HAP-1 (cell line): ENCODE results near the gene IGF2.

Experiments
- DNase-seq, 2 experiments: peaks; one replicate each; pipeline ENCODE4 v3.0.0-alpha.2; 2016 to 2020; ENCODE audit warnings: low spot score in 2 of 2
- H3K27me3 ChIP-seq: fragments of 250-450 bp; sonication (Bioruptor Pico); 2 replicates; pipeline ENCODE4 v1.5.1; 2020; ENCODE audit warnings: low read depth, mild to moderate bottlenecking, moderate library complexity
- H3K36me3 ChIP-seq: fragments of 250-450 bp; sonication (Bioruptor Pico); replicated peaks from 2 replicates; pipeline ENCODE4 v1.5.1; 2020; ENCODE audit warnings: mild to moderate bottlenecking
- H3K4me1 ChIP-seq: fragments of 250-450 bp; sonication (Bioruptor Pico); 2 replicates; pipeline ENCODE4 v1.5.1; 2020; ENCODE audit warnings: mild to moderate bottlenecking
- H3K4me3 ChIP-seq: fragments of 250-450 bp; sonication (Bioruptor Pico); 2 replicates; pipeline ENCODE4 v1.5.1; 2020; ENCODE audit warnings: mild to moderate bottlenecking, moderate library complexity
- H3K9me3 ChIP-seq: fragments of 250-450 bp; sonication (Bioruptor Pico); 2 replicates; pipeline ENCODE4 v1.5.1; 2020; ENCODE audit warnings: mild to moderate bottlenecking, moderate library complexity
- in situ Hi-C: fragments of 300-500 bp; cut with MboI; formaldehyde crosslinking; loops from 3 replicates; pipeline ENCODE4 v1.14.3; 2020; ENCODE audit warnings: low sequenced_read_pairs, inconsistent platforms, mixed read lengths

Gene IGF2

DNA sequence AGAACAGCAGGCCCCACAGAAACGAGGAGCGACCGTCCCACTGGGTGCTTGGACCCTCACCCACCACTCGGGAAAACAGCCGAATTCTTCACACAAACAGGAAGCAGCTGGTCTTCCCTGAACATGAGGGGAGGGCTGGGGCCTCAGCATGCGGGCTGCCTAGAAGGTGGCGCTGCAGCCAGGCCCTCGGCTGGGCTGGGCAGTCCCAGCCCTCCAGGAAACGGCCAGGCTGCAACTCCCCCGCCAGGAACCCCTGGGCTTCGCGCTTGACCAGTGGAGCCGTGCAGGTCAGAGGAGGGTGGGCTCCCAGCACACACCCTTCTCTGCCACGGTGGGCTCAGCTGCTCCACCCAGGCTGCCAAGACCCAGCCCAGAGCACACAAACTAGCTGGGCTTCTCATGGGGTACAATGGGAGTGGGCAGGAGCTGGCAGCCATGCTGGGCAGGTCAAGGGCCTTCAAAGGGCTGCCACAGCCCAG, 29.6 kb downstream of the IGF2 start:
- H3K27me3 ChIP-seq: no peaks in the 10 kb centered on the region

DNA sequence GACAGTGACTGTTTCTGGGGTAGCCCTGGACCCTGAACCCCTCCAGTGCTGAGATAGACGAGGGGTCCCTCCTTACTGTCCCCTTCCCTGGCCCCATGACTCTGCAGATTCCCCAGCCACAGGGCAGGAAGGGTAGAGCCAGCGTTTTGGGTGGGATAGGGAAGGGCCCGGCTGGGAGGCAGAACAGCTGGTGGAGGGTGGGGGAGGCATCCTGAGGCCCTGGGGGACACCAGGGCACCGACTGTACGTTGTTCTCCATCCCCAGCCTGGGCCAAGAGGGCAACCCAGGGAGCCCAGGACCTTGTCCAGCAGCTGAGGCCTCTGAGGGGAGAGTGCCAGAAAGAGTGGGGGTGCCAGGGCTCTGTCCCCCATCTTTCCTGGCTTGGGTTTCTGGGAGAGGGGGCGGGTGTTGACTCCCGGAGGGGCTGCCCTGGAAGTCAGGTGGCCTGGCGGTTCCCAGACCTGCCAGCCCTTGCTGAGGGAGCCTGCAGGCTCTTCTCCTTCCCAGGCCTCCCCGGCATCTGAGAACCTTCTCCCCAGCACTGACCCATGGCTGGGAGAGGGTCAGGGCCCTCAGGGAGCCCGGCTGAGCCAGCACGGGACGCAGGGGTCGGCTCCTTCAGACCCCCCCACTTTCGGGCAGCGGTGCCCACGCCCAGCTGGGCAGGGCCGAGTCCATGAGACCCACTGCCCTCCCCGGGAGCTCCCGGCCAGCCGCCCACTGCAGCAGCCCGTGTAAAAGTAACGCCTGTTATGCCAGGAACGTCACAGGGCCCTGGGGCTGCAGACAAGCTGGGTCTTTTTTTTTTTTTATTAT, 30.3 kb downstream of the IGF2 start:
- H3K36me3 ChIP-seq: no peaks in the 10 kb centered on the region
- in situ Hi-C loops: no loop called here
- no peak overlapping the region for H3K4me3 ChIP-seq
- H3K4me1 ChIP-seq: no peaks in the 10 kb centered on the region
- DNase-seq: no peak
- H3K9me3 ChIP-seq: no peaks in the 10 kb centered on the region
- no peaks in the 10 kb centered on the region for H3K27me3 ChIP-seq

More for the DNA sequence above, 29.6 kb downstream of the IGF2 start:
- no peak for DNase-seq
- Histone ChIP-seq H3K4me3 (no peak overlapping the region), H3K4me1 (no peaks in the 10 kb centered on the region), H3K36me3 (no peaks in the 10 kb centered on the region), H3K9me3 (no peaks in the 10 kb centered on the region)
- in situ Hi-C loops: no loop called here

DNA sequence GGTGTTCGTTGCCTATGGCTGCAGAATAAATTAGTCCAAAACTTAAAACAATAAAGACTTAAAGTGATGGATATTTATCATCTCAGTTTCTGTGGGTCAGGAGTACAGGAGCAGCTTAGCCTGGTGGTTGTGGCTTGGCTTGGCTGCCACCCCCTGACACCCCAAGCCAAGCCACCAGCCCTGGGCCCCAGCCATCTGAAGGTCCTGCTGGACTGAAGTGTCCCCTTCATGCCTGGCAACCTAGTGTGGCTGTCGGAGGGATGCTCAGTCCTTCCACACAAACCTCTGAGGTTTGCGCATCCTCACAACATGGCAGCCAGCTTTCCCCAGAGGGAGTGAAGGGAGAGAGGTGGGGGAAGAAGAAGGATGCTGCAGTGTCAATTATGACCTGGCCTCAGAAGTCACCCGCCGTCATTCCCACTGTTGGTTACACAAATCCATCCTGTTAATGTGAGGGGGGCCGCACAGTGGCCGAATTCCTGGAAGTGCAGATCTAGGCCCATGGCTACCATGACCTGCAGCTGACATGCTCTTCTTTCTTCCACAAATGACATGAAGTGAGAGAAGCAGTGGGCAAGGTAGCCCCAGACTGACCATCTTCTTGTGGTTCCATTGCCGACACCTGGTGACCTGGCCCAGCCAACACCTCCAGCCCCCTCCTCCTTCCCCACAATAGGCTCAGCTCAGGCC, 31.1 kb downstream of the IGF2 start:
- no peaks in the 10 kb centered on the region for H3K36me3 ChIP-seq
- H3K4me3 ChIP-seq: no peak overlapping the region
- H3K9me3 ChIP-seq: no peaks in the 10 kb centered on the region
- no peaks in the 10 kb centered on the region for H3K27me3 ChIP-seq
- DNase-seq: no peak
- no peaks in the 10 kb centered on the region for H3K4me1 ChIP-seq
- in situ Hi-C loops: no loop called here

DNA sequence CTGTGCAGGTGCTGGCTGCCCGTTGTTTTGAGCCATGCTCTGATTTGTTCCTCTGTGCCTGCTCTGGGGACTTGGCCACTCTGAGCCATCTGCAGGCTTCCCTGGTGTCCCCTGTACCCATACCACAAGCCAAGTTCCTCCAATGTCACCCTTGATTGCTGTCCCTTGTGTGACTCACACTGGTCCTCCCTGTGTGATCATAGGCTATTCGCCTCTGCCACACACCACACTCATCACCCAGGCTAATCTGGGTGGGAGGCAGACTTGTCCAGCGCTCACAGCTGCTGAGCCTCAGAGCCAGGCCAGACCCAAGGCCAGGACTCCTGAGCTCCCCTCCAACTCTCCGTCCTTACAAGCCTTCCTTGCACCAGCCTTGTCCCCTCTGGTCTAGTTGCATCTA, 31.7 kb downstream of the IGF2 start:
- Histone ChIP-seq H3K36me3 (no peaks in the 10 kb centered on the region), H3K9me3 (no peaks in the 10 kb centered on the region), H3K27me3 (no peaks in the 10 kb centered on the region), H3K4me3 (no peak overlapping the region), H3K4me1 (no peaks in the 10 kb centered on the region)
- in situ Hi-C loops: no loop called here
- DNase-seq: no peak

DNA sequence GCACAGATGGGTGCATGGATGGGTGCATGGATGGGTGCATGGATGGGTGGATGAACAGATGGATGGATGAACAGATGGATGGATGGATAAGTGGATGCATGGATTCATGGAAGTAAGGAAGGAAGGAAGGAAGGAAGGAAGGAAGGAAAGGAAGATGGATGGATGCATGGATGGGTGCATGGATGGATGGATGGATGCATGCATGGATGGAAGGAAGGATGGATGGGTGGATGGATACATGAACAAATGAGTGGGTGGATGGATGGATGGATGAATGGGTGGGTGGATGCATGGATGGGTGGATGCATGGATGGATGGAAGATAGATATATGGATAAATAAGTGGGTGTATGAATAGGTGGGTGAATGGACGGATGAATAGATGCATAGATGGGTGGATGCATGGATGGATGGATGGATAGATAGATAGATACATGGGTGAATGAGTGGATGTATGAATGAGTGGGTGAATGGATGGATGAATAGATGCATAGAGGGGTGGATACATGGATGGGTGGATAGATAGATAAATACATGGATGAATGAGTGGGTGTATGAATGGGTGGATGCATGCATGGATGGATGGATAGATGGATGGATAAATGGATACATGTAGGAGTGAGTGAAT, 32.5 kb downstream of the IGF2 start:
- Histone ChIP-seq H3K4me3 (no peak overlapping the region), H3K4me1 (no peaks in the 10 kb centered on the region), H3K27me3 (no peaks in the 10 kb centered on the region), H3K36me3 (no peaks in the 10 kb centered on the region), H3K9me3 (no peaks in the 10 kb centered on the region)
- no peak for DNase-seq
- in situ Hi-C loops: no loop called here

DNA sequence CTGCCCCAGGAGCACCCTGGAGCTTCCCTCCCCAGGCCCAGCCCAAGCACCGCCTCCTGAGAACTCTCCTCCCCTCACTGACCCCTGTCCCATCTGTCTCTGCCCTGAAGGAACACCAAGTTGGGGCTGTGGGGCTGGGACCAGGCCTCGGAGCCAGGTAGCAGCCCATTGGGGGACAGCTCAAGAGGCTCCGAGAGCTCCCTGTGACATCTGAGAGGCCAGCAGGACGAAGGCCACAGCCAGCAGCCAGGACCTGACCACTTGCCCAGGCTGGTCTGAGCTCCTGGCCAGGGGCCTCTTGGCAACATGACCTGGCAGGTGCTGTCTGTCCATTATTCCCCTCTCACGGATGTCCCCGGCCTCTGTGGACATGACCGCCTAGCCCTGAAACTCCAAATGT, 33.7 kb downstream of the IGF2 start:
- no peak for DNase-seq
- Histone ChIP-seq H3K36me3 (no peaks in the 10 kb centered on the region), H3K4me1 (no peaks in the 10 kb centered on the region), H3K4me3 (no peak overlapping the region), H3K9me3 (no peaks in the 10 kb centered on the region), H3K27me3 (no peaks in the 10 kb centered on the region)
- in situ Hi-C loops: no loop called here

DNA sequence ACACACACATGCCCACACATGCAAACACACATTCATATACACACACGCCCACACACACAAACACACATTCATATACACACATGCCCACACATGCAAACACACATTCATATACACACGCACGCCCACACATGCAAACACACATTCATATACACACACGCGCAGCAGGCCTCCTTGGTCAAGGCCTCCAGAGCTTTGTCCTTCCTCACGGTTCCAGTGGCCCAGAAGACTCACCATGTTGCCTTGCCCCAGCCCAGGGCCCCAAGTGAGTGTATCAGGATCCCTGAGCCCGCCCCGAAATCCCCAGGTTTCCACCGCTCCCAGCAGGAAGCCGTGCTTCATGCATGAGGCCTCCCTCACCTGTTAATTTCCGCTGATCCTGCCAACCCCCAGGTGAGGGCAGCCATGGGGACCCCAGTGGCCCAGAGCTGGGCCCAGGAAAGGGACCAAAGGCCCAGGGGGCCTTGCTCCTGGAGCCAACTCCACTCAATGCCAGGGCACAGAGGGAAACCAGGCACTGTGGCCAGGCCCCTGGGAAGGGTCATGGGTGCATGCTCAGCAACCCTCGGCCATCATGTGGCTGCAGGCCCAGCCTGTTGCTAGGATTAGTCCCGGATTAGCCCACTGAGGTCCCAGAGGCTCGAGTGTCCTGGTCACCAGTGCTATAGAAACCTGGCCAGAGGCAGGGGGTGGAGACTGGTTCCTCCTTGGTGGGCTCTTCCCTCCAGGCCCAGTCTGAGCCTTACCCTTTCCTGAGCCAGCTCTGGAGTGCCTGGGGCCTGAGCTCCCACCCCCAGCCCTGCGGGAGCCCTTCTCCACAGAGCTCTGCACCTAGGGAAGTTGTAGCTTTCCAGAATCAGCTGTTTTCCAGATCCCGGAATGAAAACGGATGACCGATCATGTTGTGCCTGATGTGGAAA, 34.4 kb downstream of the IGF2 start:
- in situ Hi-C loops: no loop called here
- no peaks in the 10 kb centered on the region for H3K9me3 ChIP-seq
- no peak for DNase-seq
- no peaks in the 10 kb centered on the region for H3K36me3 ChIP-seq
- H3K27me3 ChIP-seq: no peaks in the 10 kb centered on the region
- no peak overlapping the region for H3K4me3 ChIP-seq
- H3K4me1 ChIP-seq: no peaks in the 10 kb centered on the region

DNA sequence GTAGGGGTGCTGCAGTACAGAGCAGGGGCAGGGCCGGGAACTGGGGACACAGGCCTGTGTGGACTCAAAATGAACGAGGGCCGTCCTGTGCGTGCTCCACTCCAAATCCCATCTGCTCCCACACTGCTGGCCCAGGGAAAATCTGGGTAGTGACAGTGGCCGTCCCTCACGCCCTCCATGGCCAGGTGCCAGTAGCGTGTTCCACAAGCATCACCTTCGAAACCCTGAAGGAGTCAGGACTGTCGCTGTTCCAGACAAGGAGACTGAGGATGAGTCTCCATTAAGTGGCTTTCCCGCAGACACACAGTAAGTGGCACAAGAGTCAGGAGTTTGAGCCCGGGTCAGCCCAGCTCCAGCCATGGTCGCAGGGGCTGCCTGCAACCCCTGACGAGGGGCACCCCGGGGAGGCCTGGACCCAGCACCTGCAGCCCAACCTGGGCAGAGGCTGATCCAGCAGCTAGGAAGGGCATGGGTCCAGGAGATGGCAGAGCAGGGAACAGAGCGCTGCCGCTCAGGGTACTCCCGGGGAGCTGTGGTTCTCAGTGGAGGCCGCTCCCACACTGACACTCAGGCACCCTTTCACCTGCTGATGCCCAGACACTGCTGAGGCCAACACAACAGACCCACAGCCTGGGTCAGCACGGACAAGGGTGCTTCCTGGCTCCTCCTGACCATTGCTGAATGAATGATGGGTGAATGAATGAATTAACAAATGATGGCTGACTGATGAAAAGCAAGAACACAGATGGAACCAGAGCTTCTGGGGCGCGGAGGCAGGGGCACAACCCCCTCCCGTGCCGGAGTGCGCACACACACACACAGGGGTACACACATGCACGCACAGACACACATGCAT, 35.3 kb downstream of the IGF2 start:
- in situ Hi-C loops: no loop called here
- Histone ChIP-seq H3K4me1 (no peaks in the 10 kb centered on the region), H3K36me3 (no peaks in the 10 kb centered on the region), H3K9me3 (no peaks in the 10 kb centered on the region), H3K27me3 (no peaks in the 10 kb centered on the region), H3K4me3 (no peak overlapping the region)
- no peak for DNase-seq

DNA sequence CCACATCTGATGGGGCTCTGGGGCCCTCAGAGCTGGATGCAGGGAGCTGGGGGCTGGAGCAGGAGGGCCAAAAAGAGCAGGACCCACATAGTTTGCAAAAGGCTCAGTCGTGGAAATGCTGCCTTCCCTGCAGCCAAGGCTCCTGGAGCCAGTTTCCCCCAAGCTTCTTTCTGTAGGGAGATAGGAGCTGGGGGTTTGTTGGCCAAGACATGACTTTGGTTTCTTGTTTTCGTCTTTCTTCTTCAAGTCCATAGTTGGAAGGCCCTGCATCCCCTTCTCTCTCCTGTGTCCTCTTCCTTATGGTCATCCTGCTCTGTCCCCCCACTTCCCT, 36.3 kb downstream of the IGF2 start:
- no peaks in the 10 kb centered on the region for H3K27me3 ChIP-seq
- H3K4me1 ChIP-seq: no peaks in the 10 kb centered on the region
- DNase-seq: no peak
- in situ Hi-C loops: no loop called here
- no peaks in the 10 kb centered on the region for H3K9me3 ChIP-seq
- H3K4me3 ChIP-seq: no peak overlapping the region
- H3K36me3 ChIP-seq: no peaks in the 10 kb centered on the region

DNA sequence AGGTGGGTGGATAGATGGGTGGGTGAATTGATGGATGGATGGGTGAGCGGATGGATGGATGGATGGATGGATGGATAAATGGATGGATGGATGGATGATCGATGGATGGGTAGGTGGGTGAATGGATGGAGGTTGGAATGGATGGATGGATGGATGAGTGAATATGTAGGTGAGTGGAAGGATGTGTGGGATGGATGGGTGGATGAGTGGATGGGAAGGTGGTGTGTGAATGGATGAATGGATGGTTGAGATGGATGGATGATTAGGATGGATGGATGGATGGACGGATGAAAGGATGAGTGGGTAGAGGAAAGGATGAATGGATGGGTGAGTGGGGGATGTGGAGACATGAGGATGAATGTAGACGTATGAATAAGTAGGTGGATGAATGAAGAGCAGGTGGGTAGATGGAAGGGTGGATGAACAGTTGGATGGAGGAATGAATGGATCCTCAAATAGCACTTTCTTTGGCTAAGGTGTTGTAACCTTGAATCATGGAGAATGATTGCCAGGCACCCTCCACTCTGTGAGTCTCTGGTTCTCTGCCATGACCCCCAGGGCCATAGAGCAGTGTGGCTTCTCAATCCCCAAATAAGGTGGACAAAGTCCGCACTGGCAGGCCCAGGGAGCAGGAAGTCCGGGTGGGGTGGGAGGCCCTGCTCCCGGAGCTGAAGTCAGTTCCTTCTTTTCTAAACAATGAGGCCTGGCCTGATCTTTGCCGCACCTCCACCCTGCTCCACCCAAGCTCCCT, 36.9 kb downstream of the IGF2 start:
- in situ Hi-C loops: no loop called here

DNA sequence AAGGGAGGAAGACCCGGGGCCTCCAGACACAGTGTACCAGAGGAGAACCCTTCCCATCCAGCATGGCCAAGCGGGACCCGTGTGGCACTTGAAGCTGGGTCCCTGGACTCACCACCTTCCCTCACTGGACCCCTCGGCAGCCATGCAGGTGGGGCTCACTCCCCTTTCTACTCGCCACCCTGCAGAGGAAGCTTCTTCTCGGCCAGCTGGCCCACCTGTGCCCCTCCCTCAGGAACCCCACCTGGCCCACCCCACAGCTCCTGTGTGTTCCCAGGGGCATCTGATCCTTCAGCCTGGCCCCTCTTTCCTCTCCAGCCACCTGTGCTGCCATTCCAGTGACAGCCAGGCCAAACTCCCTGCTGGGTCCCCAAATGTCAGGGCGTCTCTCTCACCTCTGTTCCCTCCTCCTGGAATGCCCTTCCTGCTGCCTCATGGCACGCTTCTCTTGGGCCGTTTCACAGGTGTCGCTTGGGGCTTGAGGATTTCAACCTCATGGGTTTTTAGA, 38.0 kb downstream of the IGF2 start:
- in situ Hi-C loops: no loop called here
- H3K27me3 ChIP-seq: no peaks in the 10 kb centered on the region
- no peak overlapping the region for H3K4me3 ChIP-seq
- no peak for DNase-seq
- H3K36me3 ChIP-seq: no peaks in the 10 kb centered on the region
- no peaks in the 10 kb centered on the region for H3K9me3 ChIP-seq
- H3K4me1 ChIP-seq: no peaks in the 10 kb centered on the region

More for the DNA sequence above, 36.9 kb downstream of the IGF2 start:
- DNase-seq: no peak
- no peaks in the 10 kb centered on the region for H3K36me3 ChIP-seq
- H3K4me3 ChIP-seq: no peak overlapping the region
- H3K4me1 ChIP-seq: no peaks in the 10 kb centered on the region
- no peaks in the 10 kb centered on the region for H3K27me3 ChIP-seq
- H3K9me3 ChIP-seq: no peaks in the 10 kb centered on the region
